OCI-LY3 (cell line): ENCODE data around the gene TRPV4.

Experiments
- CTCF ChIP-seq: fragments of 200-600, 300-600 bp; sonication (generic); IDR thresholded peaks from 2 replicates; pipeline ENCODE4 v1.5.1; 2014; ENCODE audit warnings: antibody characterized with exemption, low read length, low read depth
- EZH2phosphoT487 ChIP-seq: fragments of 200-600 bp; shearing (Covaris generic); IDR thresholded peaks from 2 replicates; pipeline ENCODE4 v1.6.1; 2018; ENCODE audit warnings: antibody characterized with exemption, mixed run types, low read depth

- TF ChIP-seq CTCF (peak; percentile 86), EZH2phosphoT487 (no peak)
Observed at GRCh38 chr12:109775172-109775881, 57.9 kb downstream of the TRPV4 start.
